A204.1 (cell line): Measurements from ENCODE around the gene CDC42BPB.

ENCODE experiments used
- FAIRE-seq: peaks from 2 replicates; lab custom pipeline; 2012; peaks lifted over from hg19 to GRCh38; lab: Jason Lieb, UNC

The CDC42BPB gene

GRCh38 chr14:102942069-102942468, 115.3 kb downstream of the CDC42BPB start:
- FAIRE-seq: no peak

GRCh38 chr14:102941419-102942011, 115.8 kb downstream of the CDC42BPB start:
- FAIRE-seq: no peak

- no peak for FAIRE-seq
Observed at GRCh38 chr14:102940729-102941362, 116.5 kb downstream of the CDC42BPB start.

GRCh38 chr14:102939820-102940561, 117.4 kb downstream of the CDC42BPB start:
- no peak for FAIRE-seq

GRCh38 chr14:102939329-102939728, 118.0 kb downstream of the CDC42BPB start:
- no peak for FAIRE-seq

- FAIRE-seq: no peak
Observed at GRCh38 chr14:102938191-102938590, 119.2 kb downstream of the CDC42BPB start.

GRCh38 chr14:102937331-102938175, 119.8 kb downstream of the CDC42BPB start:
- no peak for FAIRE-seq

- no peak for FAIRE-seq
Observed at GRCh38 chr14:102935756-102936155, 121.6 kb downstream of the CDC42BPB start.

GRCh38 chr14:102933618-102934231, 123.6 kb downstream of the CDC42BPB start:
- no peak for FAIRE-seq

- no peak for FAIRE-seq
Observed at GRCh38 chr14:102932484-102933248, 124.7 kb downstream of the CDC42BPB start.

GRCh38 chr14:102931580-102932285, 125.6 kb downstream of the CDC42BPB start:
- FAIRE-seq: no peak

GRCh38 chr14:102930753-102931579, 126.4 kb downstream of the CDC42BPB start:
- no peak for FAIRE-seq

- no peak for FAIRE-seq
Observed at GRCh38 chr14:102930138-102930752, 127.1 kb downstream of the CDC42BPB start.

GRCh38 chr14:102929241-102930137, 127.9 kb downstream of the CDC42BPB start:
- no peak for FAIRE-seq

GRCh38 chr14:102928412-102929240, 128.7 kb downstream of the CDC42BPB start:
- FAIRE-seq: no peak

GRCh38 chr14:102927878-102928411, 129.4 kb downstream of the CDC42BPB start:
- no peak for FAIRE-seq

- FAIRE-seq: no peak
Observed at GRCh38 chr14:102927346-102927877, 129.9 kb downstream of the CDC42BPB start.
